HepG2 (cell line): ENCODE measurements around the gene RIN3. TPM values are rescaled to one million over a fixed set of nuclear protein-coding genes. Genes with fewer than 3 reads are reported as not detected.

ENCODE experiments used
- KLF6 ChIP-seq: IDR thresholded peaks from 2 replicates; pipeline ENCODE4 v1.8.0; 2016; ENCODE audit warnings: missing biosample characterization, missing genetic modification reagents
- PTBP1 ChIP-seq: fragments of 200-400 bp; formaldehyde crosslinking; IDR thresholded peaks from 2 replicates; pipeline ENCODE4 v1.6.1; 2018; ENCODE audit warnings: low read length, low read depth; ENCODE audit not compliant: poor library complexity, severe bottlenecking
- RBM22 ChIP-seq: fragments of 200-400 bp; formaldehyde crosslinking; optimal IDR thresholded peaks from 2 replicates; pipeline ENCODE3; 2017; ENCODE audit warnings: mild to moderate bottlenecking, low read length, moderate library complexity
- ZMAT3 ChIP-seq: sonication (generic); formaldehyde crosslinking; conservative IDR thresholded peaks from 2 replicates; pipeline ENCODE4 v1.7.0; 2021; ENCODE audit warnings: missing genetic modification reagents
- ZNF24 ChIP-seq: fragments of 450-650 bp; IDR thresholded peaks from 2 replicates; pipeline ENCODE4 v1.6.1; 2017; ENCODE audit warnings: antibody characterized with exemption, mild to moderate bottlenecking
- ZNF546 ChIP-seq: sonication (generic); formaldehyde crosslinking; conservative IDR thresholded peaks from 2 replicates; pipeline ENCODE4 v1.8.1; 2023; ENCODE audit warnings: mild to moderate bottlenecking, missing genetic modification reagents
- polyA plus RNA-seq, 8 experiments: library from polyadenylated mRNA; depleted of rRNA in 3 of 8; stranded (reverse) in 7 of 8; unstranded in 1 of 8; fragments of >200 nt; fragmentation: Illumina TruSeq in 4 of 8; extraction: Trizol in 4 of 8; gene quantifications; 2 replicates each; pipeline versions ENCODE4 v1.2.1 to v1.2.3, GENCODE V29; 2011 to 2016; ENCODE audit warnings: low read depth in 4 of 8, missing spikeins in 1 of 8, mixed read lengths in 1 of 8; ENCODE audit not compliant: insufficient read depth in 1 of 8
- total RNA-seq, 5 experiments: library from RNA; depleted of rRNA; stranded (reverse); fragments of >200 nt; fragmentation: Illumina TruSeq; extraction: Trizol; gene quantifications; 2 replicates each; pipeline ENCODE4 v1.2.3, GENCODE V29; 2016; ENCODE audit warnings: low read depth in 1 of 5
- TF ChIP-seq, protein P1 (sequence below): sonication (generic); formaldehyde crosslinking; IDR thresholded peaks from 2 replicates; pipeline ENCODE4 v1.5.1; 2020; ENCODE audit warnings: missing genetic modification reagents, mild to moderate bottlenecking, borderline replicate concordance
- TF ChIP-seq, protein P2 (sequence below): sonication (generic); formaldehyde crosslinking; IDR thresholded peaks from 2 replicates; pipeline ENCODE4 v1.5.0; 2020; ENCODE audit warnings: mild to moderate bottlenecking, missing genetic modification reagents, borderline replicate concordance
- TF ChIP-seq, protein P3 (sequence below): sonication (generic); formaldehyde crosslinking; IDR thresholded peaks from 2 replicates; pipeline ENCODE4 v1.4.0; 2020; ENCODE audit warnings: low read depth, mild to moderate bottlenecking, missing genetic modification reagents
- TF ChIP-seq, protein P4 (sequence below): sonication (generic); formaldehyde crosslinking; IDR thresholded peaks from 2 replicates; pipeline ENCODE4 v1.4.0; 2020; ENCODE audit warnings: mild to moderate bottlenecking, missing genetic modification reagents
- TF ChIP-seq, protein P5 (sequence below): sonication (generic); formaldehyde crosslinking; IDR thresholded peaks from 2 replicates; pipeline ENCODE4 v1.5.1; 2020; ENCODE audit warnings: missing genetic modification reagents, mild to moderate bottlenecking, borderline replicate concordance

The RIN3 gene
- total and polyA plus RNA-seq, 2 of the 13 experiments (the other 11 are each of a cell fraction or from before 2014, with no cell fraction given): 2.3 to 3.6 TPM

DNA sequence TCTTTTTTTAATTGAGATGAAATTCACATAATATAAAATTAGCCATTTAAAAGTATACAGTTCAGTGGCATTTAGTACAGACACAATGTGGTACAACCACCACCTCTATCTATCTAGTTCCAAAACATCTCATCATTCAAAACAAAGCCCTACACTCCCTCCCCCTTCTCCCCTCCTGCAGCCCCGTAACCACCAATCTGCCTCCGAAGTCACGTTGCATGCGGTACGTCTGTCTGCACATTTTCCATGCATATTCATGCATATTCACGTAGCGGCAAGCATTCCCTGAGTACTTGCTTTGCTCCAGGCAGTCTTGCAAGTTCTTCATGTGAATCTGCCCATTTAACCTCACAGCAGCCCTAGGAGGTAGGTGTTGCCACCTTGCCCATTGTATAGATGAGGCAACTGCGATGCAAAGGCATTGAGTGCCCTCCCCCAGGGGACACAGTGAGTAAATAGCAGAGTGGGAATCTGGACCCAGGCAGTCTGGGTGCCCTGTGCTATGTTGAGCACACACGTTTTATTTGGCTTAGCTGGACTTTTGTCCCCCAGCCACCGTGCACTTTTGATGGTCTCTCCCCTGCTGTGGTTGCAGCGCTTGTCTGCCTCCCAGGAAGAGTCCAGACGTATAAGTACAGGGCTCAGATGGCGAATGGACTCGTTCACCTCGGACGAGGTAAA, 43.4 kb downstream of the RIN3 start (continued):
- TF ChIP-seq ZMAT3 (CRISPR knock-in tag) (no peak), ZNF546 (CRISPR knock-in tag) (no peak; the same call in 1 of the 2 replicates), KLF6 (no peak), ZNF24 (no peak), PTBP1 (no peak), RBM22 (no peak)
- TF ChIP-seq, protein P1, sequence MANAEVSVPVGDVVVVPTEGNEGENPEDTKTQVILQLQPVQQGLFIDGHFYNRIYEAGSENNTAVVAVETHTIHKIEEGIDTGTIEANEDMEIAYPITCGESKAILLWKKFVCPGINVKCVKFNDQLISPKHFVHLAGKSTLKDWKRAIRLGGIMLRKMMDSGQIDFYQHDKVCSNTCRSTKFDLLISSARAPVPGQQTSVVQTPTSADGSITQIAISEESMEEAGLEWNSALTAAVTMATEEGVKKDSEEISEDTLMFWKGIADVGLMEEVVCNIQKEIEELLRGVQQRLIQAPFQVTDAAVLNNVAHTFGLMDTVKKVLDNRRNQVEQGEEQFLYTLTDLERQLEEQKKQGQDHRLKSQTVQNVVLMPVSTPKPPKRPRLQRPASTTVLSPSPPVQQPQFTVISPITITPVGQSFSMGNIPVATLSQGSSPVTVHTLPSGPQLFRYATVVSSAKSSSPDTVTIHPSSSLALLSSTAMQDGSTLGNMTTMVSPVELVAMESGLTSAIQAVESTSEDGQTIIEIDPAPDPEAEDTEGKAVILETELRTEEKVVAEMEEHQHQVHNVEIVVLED (CRISPR knock-in tag): no peak
- TF ChIP-seq, protein P2, sequence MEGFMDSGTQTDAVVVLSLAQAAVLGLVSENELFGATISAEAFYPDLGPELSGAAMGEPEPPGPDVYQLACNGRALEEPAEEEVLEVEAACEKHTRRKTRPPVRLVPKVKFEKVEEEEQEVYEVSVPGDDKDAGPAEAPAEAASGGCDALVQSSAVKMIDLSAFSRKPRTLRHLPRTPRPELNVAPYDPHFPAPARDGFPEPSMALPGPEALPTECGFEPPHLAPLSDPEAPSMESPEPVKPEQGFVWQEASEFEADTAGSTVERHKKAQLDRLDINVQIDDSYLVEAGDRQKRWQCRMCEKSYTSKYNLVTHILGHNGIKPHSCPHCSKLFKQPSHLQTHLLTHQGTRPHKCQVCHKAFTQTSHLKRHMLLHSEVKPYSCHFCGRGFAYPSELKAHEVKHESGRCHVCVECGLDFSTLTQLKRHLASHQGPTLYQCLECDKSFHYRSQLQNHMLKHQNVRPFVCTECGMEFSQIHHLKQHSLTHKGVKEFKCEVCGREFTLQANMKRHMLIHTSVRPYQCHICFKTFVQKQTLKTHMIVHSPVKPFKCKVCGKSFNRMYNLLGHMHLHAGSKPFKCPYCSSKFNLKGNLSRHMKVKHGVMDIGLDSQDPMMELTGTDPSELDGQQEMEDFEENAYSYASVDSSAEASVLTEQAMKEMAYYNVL (CRISPR knock-in tag): 0 out of 2 replicates have a peak, but pooled peaks have one; percentile 14
- TF ChIP-seq, protein P3, sequence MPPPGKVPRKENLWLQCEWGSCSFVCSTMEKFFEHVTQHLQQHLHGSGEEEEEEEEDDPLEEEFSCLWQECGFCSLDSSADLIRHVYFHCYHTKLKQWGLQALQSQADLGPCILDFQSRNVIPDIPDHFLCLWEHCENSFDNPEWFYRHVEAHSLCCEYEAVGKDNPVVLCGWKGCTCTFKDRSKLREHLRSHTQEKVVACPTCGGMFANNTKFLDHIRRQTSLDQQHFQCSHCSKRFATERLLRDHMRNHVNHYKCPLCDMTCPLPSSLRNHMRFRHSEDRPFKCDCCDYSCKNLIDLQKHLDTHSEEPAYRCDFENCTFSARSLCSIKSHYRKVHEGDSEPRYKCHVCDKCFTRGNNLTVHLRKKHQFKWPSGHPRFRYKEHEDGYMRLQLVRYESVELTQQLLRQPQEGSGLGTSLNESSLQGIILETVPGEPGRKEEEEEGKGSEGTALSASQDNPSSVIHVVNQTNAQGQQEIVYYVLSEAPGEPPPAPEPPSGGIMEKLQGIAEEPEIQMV (CRISPR knock-in tag): peak; percentile 60; the same call in 1 of the 2 replicates
- TF ChIP-seq, protein P4, sequence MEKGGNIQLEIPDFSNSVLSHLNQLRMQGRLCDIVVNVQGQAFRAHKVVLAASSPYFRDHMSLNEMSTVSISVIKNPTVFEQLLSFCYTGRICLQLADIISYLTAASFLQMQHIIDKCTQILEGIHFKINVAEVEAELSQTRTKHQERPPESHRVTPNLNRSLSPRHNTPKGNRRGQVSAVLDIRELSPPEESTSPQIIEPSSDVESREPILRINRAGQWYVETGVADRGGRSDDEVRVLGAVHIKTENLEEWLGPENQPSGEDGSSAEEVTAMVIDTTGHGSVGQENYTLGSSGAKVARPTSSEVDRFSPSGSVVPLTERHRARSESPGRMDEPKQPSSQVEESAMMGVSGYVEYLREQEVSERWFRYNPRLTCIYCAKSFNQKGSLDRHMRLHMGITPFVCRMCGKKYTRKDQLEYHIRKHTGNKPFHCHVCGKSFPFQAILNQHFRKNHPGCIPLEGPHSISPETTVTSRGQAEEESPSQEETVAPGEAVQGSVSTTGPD (CRISPR knock-in tag): no peak
- TF ChIP-seq, protein P5, sequence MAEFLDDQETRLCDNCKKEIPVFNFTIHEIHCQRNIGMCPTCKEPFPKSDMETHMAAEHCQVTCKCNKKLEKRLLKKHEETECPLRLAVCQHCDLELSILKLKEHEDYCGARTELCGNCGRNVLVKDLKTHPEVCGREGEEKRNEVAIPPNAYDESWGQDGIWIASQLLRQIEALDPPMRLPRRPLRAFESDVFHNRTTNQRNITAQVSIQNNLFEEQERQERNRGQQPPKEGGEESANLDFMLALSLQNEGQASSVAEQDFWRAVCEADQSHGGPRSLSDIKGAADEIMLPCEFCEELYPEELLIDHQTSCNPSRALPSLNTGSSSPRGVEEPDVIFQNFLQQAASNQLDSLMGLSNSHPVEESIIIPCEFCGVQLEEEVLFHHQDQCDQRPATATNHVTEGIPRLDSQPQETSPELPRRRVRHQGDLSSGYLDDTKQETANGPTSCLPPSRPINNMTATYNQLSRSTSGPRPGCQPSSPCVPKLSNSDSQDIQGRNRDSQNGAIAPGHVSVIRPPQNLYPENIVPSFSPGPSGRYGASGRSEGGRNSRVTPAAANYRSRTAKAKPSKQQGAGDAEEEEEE (CRISPR knock-in tag): no peak
